Measurements from ENCODE around the gene CD28.

- TF ChIP-seq, protein P1, sequence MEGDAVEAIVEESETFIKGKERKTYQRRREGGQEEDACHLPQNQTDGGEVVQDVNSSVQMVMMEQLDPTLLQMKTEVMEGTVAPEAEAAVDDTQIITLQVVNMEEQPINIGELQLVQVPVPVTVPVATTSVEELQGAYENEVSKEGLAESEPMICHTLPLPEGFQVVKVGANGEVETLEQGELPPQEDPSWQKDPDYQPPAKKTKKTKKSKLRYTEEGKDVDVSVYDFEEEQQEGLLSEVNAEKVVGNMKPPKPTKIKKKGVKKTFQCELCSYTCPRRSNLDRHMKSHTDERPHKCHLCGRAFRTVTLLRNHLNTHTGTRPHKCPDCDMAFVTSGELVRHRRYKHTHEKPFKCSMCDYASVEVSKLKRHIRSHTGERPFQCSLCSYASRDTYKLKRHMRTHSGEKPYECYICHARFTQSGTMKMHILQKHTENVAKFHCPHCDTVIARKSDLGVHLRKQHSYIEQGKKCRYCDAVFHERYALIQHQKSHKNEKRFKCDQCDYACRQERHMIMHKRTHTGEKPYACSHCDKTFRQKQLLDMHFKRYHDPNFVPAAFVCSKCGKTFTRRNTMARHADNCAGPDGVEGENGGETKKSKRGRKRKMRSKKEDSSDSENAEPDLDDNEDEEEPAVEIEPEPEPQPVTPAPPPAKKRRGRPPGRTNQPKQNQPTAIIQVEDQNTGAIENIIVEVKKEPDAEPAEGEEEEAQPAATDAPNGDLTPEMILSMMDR (conservative IDR thresholded peaks at IDR 0.05 in 1 of 2, IDR thresholded peaks at IDR 0.05 in 1 of 2; ENCODE audit: low read depth in 1 of 2, low read length in 2 of 2): no peak
- TF ChIP-seq EZH2 (IDR thresholded peaks at IDR 0.05; ENCODE audit: low read length, missing control alignments): no peak
These were observed 13.1 kb upstream of the CD28 start for GRCh38 chr2:203693242-203693879.
